Ovary (tissue), 3 donors: ENCODE measurements around the gene FLACC1.

ENCODE experiments used
- CTCF ChIP-seq, 3 donors: fragments of 450-650 bp in 2 of 3; fragments of 200-600 bp in 1 of 3; IDR thresholded peaks; one replicate each; pipeline versions ENCODE4 v1.5.1 to v1.8.0; 2016 to 2022; ENCODE audit warnings: antibody characterized with exemption in 3 of 3, mild to moderate bottlenecking in 1 of 3
- POLR2A ChIP-seq: fragments of 450-650 bp; IDR thresholded peaks from one replicate; pipeline ENCODE4 v1.6.1; 2017; ENCODE audit warnings: antibody characterized with exemption, mild to moderate bottlenecking, moderate library complexity
- donor health status: DM: no; HTN: no; CAD: no.

DNA sequence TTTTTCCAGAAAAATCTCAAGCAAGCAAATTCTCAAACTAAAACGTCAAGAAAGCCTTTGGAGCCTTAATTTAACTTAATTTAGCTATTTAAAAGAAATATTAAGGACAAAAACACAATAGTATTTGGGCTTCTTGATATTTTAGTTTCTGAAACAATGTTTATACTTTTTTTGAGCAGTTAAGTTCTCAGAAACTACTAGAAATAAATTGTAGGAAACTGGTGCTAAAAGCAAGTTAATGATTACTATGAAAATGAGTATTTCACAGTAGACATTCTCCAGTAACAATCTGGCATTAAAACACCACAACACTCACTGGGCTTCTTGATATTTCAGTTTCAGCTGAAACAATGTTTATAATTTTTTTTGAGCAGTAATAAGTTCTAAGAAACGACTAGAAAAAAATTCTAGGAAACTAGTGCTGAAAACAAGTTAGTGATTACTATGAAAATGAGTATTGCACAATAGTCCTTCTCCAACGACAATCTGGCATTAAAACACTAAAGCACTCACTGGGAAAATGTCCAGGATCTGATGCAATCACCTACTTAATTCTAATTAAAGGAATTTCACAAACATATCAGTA lies 49.0 kb upstream of the FLACC1 start:
- no peak for TF ChIP-seq CTCF (IDR thresholded peaks at IDR 0.05)
- TF ChIP-seq POLR2A = no peak
